Nephron (organoid): ENCODE measurements around the gene QKI.

Experiments
- H3K27ac Mint-ChIP-seq, 3 experiments: 2 replicates each; pipeline ENCODE4 v1.8.0; 2020; ENCODE audit warnings: mixed read lengths in 3 of 3, mild to moderate bottlenecking in 2 of 3, moderate library complexity in 1 of 3
- H3K27me3 Mint-ChIP-seq: 2 replicates; pipeline ENCODE4 v1.8.0; 2021; ENCODE audit warnings: low read depth, mild to moderate bottlenecking, moderate library complexity, mixed read lengths
- H3K36me3 Mint-ChIP-seq: 2 replicates; pipeline ENCODE4 v1.8.0; 2020; ENCODE audit warnings: low read depth, mixed read lengths
- H3K4me1 Mint-ChIP-seq: 2 replicates; pipeline ENCODE4 v1.8.0; 2020; ENCODE audit warnings: mixed read lengths
- H3K4me3 Mint-ChIP-seq, 3 experiments: 2 replicates each; pipeline ENCODE4 v1.8.0; 2020; ENCODE audit warnings: mild to moderate bottlenecking in 3 of 3, mixed read lengths in 3 of 3, moderate library complexity in 2 of 3
- H3K9me3 Mint-ChIP-seq: 2 replicates; pipeline ENCODE4 v1.8.0; 2020; ENCODE audit warnings: mixed read lengths
- TF ChIP-seq, protein P1 (sequence below), 3 experiments: fragments of 200-600 bp; sonication (generic); IDR thresholded peaks; one replicate each; pipeline ENCODE4 v1.5.0; 2021; ENCODE audit warnings: antibody characterized with exemption in 3 of 3; ENCODE audit not compliant: unreplicated experiment in 3 of 3

QKI gene

DNA sequence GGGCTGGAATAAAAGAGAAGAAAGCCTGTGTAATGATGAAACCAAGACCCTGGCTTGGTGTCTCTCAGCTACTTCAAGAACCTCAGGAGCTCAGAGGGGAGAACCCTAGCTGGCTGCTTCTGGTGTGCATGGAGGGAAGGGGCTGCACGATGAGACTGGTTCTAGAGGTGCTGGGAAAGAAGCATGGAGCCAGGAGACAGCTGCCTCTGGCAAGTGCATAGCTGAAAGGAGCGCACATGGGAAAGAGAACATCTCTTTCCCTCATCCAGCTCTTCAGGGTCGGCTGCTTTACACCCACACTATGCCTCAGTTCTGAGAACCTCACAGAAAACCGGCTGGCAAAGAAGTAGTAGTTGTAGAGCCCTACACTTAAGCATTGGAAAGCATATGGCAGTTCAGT, 139.5 kb downstream of the QKI start:
- TF ChIP-seq, protein P1, sequence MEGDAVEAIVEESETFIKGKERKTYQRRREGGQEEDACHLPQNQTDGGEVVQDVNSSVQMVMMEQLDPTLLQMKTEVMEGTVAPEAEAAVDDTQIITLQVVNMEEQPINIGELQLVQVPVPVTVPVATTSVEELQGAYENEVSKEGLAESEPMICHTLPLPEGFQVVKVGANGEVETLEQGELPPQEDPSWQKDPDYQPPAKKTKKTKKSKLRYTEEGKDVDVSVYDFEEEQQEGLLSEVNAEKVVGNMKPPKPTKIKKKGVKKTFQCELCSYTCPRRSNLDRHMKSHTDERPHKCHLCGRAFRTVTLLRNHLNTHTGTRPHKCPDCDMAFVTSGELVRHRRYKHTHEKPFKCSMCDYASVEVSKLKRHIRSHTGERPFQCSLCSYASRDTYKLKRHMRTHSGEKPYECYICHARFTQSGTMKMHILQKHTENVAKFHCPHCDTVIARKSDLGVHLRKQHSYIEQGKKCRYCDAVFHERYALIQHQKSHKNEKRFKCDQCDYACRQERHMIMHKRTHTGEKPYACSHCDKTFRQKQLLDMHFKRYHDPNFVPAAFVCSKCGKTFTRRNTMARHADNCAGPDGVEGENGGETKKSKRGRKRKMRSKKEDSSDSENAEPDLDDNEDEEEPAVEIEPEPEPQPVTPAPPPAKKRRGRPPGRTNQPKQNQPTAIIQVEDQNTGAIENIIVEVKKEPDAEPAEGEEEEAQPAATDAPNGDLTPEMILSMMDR (IDR thresholded peaks at IDR 0.05; ENCODE audit: unreplicated experiment in 3 of 3) = no peak
- Mint-ChIP-seq H3K9me3 (peaks cover 3% of the 10 kb centered on the region), H3K4me3 (no peak overlapping the region), H3K27me3 (no peaks in the 10 kb centered on the region), H3K27ac (no peak overlapping the region), H3K4me1 (peaks cover 15% of the 10 kb centered on the region), H3K36me3 (peaks cover 88% of the 10 kb centered on the region)

DNA sequence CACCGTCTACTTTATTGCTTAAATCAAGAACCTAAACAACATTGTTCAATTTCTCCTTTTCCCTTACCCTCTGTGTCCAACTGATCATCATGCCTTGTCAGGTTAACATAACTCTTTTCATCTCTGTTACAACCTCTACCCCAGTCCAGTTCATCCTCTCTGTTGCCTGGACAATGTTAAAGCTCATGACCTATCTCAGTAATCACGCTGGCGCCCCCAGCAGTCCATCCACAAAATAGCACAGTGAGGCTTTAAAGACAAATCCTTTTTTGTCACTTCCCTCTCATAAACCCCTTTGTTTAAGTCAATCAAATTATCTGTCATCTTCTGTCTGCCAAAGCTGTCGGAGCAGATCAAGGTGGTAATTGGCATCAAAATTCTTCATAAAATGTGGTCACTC, 140.1 kb downstream of the QKI start:
- Mint-ChIP-seq H3K4me3 (no peak overlapping the region), H3K4me1 (peaks cover 14% of the 10 kb centered on the region), H3K27ac (no peak overlapping the region), H3K36me3 (peaks cover 87% of the 10 kb centered on the region), H3K27me3 (no peaks in the 10 kb centered on the region), H3K9me3 (peaks cover 3% of the 10 kb centered on the region)
- TF ChIP-seq, protein P1 (IDR thresholded peaks at IDR 0.05; ENCODE audit: unreplicated experiment in 3 of 3) = peak in 1 of 3 experiments; percentile 15

DNA sequence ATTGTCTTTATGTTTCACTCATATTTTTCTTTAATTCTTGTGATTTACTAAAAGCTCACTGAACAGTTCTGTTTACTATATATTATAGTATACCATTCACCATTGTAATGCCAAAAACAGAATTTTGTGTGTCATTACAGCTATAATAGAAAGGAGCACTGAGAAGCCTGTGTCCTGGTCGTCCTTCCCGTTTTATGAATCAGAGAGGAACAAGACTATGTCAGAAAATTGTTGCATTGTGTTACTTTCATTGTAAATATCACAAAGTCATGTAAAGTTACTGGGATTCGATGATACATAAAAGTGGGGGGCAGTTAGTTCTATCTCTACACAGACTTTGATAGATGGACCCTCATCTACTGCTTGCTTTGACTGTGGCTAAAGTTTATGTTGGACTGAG, 145.1 kb downstream of the QKI start:
- Mint-ChIP-seq H3K4me3 (no peak overlapping the region), H3K9me3 (peaks cover 3% of the 10 kb centered on the region), H3K4me1 (peaks cover 26% of the 10 kb centered on the region), H3K36me3 (peaks cover 77% of the 10 kb centered on the region), H3K27ac (no peak overlapping the region), H3K27me3 (no peaks in the 10 kb centered on the region)
- TF ChIP-seq, protein P1 (IDR thresholded peaks at IDR 0.05; ENCODE audit: unreplicated experiment in 3 of 3) = no peak

DNA sequence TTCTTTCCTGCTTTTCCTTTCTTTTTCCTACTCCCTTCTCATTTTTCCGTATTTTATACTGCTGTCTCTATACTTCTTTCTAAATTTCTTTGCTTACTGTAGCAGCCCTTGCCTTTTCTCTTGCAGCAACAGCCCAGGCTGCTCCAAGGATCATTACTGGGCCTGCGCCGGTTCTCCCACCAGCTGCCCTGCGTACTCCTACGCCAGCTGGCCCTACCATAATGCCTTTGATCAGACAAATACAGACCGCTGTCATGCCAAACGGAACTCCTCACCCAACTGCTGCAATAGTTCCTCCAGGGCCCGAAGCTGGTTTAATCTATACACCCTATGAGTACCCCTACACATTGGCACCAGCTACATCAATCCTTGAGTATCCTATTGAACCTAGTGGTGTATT, 148.8 kb downstream of the QKI start:
- H3K4me3 Mint-ChIP-seq = peak overlapping the region in 2 of 3 experiments; percentile 50 to 57
- peaks cover 70% of the 10 kb centered on the region for H3K36me3 Mint-ChIP-seq
- H3K4me1 Mint-ChIP-seq = peaks cover 33% of the 10 kb centered on the region
- no peaks in the 10 kb centered on the region for H3K27me3 Mint-ChIP-seq
- TF ChIP-seq, protein P1 (IDR thresholded peaks at IDR 0.05; ENCODE audit: unreplicated experiment in 3 of 3) = no peak
- peak overlapping the region; percentile 8 to 60 (median 42) for H3K27ac Mint-ChIP-seq
- H3K9me3 Mint-ChIP-seq = no peaks in the 10 kb centered on the region

DNA sequence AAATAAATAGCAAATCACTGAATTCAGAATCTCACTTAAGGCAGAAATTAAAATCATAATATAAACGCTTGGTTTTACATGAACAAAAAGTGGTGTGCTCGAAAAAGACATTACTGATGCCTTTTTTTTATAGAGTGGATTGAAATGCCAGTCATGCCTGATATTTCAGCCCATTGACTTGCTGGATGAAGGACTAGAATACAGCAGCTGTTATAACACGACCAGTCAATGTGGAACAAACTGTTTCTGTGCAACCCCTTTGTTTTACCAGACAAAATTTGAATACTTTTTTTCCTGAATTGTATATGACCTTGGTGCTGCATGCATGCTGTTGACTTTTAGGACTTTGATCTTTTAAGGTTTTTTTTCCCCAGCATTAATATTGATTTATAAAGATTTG, 150.0 kb downstream of the QKI start:
- H3K36me3 Mint-ChIP-seq = peaks cover 70% of the 10 kb centered on the region
- H3K27me3 Mint-ChIP-seq = no peaks in the 10 kb centered on the region
- H3K27ac Mint-ChIP-seq = no peak overlapping the region
- TF ChIP-seq, protein P1 (IDR thresholded peaks at IDR 0.05; ENCODE audit: unreplicated experiment in 3 of 3) = no peak
- H3K4me1 Mint-ChIP-seq = peaks cover 33% of the 10 kb centered on the region
- H3K4me3 Mint-ChIP-seq = no peak overlapping the region
- H3K9me3 Mint-ChIP-seq = no peaks in the 10 kb centered on the region

DNA sequence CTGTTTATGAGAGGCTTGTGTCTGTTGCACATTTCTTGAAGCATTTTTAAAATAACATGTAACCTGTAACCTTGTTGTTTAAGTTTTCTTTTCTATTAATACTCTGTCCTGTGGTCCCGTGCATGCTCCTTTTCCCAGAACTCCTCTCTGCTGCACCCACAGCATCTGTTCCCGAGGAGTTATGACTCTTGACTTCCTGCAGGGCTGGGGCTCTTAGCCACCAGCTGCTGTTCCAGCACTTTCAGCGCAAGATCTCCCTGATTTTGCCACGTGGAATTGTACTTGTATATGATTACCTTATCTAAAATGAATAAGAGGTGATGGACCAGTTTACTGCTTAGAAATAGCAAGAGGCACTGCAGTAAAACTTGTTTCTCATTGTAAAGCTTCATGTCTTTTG, 150.6 kb downstream of the QKI start:
- H3K9me3 Mint-ChIP-seq = no peaks in the 10 kb centered on the region
- peak overlapping the region in 1 of 3 experiments; percentile 10 for H3K4me3 Mint-ChIP-seq
- peak overlapping the region; percentile 4 to 75 (median 23) for H3K27ac Mint-ChIP-seq
- TF ChIP-seq, protein P1 (IDR thresholded peaks at IDR 0.05; ENCODE audit: unreplicated experiment in 3 of 3) = no peak
- peaks cover 70% of the 10 kb centered on the region for H3K36me3 Mint-ChIP-seq
- peaks cover 32% of the 10 kb centered on the region for H3K4me1 Mint-ChIP-seq
- no peaks in the 10 kb centered on the region for H3K27me3 Mint-ChIP-seq
